ENCODE data around the gene KCNJ5.

Gene KCNJ5

GRCh38 chr11:128968916-128969315 is 77.8 kb downstream of the KCNJ5 start:
- in situ Hi-C loops (cut with HindIII; ENCODE audit: low sequenced_read_pairs) = no loop called here
- TF ChIP-seq CTCF (IDR thresholded peaks at IDR 0.05; ENCODE audit: low read depth, low read length) = no peak
- no peak overlapping the region for H3K4me3 ChIP-seq (ENCODE audit: low read depth, low read length)
- no peak for DNase-seq (ENCODE audit: low read depth, low spot score)

Data from astrocyte of the spinal cord (primary cell).